ENCODE results near the gene MZT2A.

DNA sequence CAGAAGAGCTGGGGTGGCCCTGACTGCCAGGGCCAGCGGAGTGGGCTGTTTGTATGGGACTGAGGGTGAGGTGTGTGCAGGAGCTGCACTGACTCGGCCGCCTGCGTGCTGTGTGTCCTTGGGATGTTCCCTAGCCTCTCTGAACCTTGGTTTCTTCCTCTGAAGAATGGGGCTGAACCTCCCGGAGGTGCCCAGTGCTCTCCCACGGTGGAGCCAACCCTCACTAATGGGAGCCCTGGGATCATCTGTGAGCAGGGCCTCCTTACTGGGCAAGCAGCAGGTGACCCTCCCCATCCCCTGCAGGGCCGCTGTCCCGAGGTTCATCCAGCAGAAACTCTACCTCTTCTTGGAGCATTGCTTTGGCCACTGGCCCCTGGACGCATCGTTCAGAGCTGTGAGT lies 23.8 kb upstream of the MZT2A start:
- TF ChIP-seq GATA2 (IDR thresholded peaks at IDR 0.05; ENCODE audit: low read depth, low read length) (no peak), GATA3 (IDR thresholded peaks at IDR 0.05; ENCODE audit: low read depth, low read length) (no peak)
